GM06990 (cell line): ENCODE data around the gene LRR1.

ENCODE experiments used
- DNase-seq: peaks from one replicate; pipeline ENCODE4 v3.0.0-alpha.2; 2011; ENCODE audit not compliant: insufficient read length; ENCODE audit errors: extremely low read depth
- H3K27me3 ChIP-seq: replicated peaks from 2 replicates; pipeline ENCODE4 v1.6.0; 2011; ENCODE audit warnings: low read length; ENCODE audit not compliant: control insufficient read depth, insufficient read depth
- H3K36me3 ChIP-seq: 2 replicates; pipeline ENCODE4 v1.5.1; 2011; ENCODE audit warnings: low read length; ENCODE audit not compliant: control insufficient read depth, insufficient read depth
- H3K4me3 ChIP-seq: replicated peaks from 2 replicates; pipeline ENCODE4 v1.5.1; 2011; ENCODE audit warnings: low read depth, mild to moderate bottlenecking, control low read depth, low read length
- CTCF ChIP-seq: IDR thresholded peaks from 2 replicates; pipeline ENCODE4 v1.5.1; 2011; ENCODE audit warnings: low read length, control low read depth, mild to moderate bottlenecking, inconsistent platforms; ENCODE audit not compliant: insufficient read depth, poor library complexity, severe bottlenecking

The LRR1 gene

DNA sequence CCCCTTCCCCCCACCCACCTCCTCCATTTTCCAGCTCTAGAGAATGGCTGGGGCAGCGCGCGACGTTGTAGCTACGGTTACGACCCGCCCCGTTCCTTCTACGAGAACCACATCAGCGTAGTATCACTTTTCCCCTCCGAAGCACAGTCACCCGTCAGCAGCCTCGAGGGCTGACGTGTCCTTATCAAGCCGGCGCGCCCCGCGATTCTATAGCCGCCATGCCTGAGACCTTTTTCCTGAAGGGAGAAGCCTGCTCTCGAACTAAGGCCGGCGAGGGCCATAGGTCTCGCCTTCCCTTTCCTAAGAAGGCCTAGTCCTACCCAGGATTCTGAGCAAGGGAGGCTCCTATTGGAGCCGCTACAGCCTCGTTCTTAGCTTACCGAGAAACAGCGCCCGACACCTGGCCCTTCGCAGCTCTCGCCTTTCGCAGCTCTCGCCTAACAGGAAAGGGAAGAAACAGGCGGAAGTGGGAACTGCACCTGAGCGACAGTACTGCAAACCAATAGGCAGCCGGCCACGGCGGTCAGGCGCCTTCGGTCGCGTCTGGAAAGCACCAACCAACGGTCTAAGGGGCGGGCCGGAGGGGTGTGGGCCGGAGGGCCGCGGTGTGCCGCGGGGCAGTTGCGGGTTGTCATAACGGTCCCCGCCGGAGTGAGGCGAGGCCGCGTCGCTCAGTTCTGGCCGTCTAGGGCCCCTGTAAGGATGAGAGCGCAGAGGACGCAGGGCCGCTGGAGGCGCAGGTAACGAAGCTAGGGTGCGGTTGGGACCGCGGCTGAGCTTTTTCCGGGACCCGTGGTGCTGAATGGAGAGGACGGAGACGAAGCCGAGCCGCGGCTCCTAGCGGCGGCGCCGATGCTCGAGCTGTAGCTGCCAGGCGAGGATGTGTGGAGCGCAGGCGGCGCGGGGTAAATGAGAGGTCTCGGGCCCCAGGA is 21.7 kb downstream of the LRR1 start, which contains the start of the genes MGAT2 and RPL36AL:
TSS of gene MGAT2 (plus strand) at position 618 of the 932 bp plus-strand sequence. CDS start 470 bp downstream, outside the sequence.
TSS of gene RPL36AL (minus strand) at position 445 of the 932 bp plus-strand sequence. CDS start 1,522 bp downstream, outside the sequence.
- Histone ChIP-seq H3K36me3 (peaks cover 3% of the 10 kb centered on the region), H3K27me3 (no peaks in the 10 kb centered on the region), H3K4me3 (peak within 1 kb of the TSS; percentile 95)
- peak; percentile 26 for TF ChIP-seq CTCF
- DNase-seq: peak; percentile 98

- H3K36me3 ChIP-seq: no peaks in the 10 kb centered on the region
- H3K27me3 ChIP-seq: no peaks in the 10 kb centered on the region
- H3K4me3 ChIP-seq: peak overlapping the region; percentile 95
- no peak for TF ChIP-seq CTCF
- DNase-seq: peak; percentile 82
Observed at GRCh38 chr14:49621114-49621881, 22.6 kb downstream of the LRR1 start.

DNA sequence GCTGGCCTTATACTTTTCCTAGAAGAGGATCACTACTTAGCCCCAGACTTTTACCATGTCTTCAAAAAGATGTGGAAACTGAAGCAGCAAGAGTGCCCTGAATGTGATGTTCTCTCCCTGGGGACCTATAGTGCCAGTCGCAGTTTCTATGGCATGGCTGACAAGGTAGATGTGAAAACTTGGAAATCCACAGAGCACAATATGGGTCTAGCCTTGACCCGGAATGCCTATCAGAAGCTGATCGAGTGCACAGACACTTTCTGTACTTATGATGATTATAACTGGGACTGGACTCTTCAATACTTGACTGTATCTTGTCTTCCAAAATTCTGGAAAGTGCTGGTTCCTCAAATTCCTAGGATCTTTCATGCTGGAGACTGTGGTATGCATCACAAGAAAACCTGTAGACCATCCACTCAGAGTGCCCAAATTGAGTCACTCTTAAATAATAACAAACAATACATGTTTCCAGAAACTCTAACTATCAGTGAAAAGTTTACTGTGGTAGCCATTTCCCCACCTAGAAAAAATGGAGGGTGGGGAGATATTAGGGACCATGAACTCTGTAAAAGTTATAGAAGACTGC is 23.4 kb downstream of the LRR1 start:
- no peaks in the 10 kb centered on the region for H3K36me3 ChIP-seq
- H3K27me3 ChIP-seq: no peaks in the 10 kb centered on the region
- peak overlapping the region; percentile 95 for H3K4me3 ChIP-seq
- no peak for TF ChIP-seq CTCF
- no peak for DNase-seq

GRCh38 chr14:49623387-49623786 is 24.6 kb downstream of the LRR1 start:
- TF ChIP-seq CTCF: no peak
- Histone ChIP-seq H3K36me3 (no peaks in the 10 kb centered on the region), H3K27me3 (no peaks in the 10 kb centered on the region), H3K4me3 (peak overlapping the region; percentile 95)
- DNase-seq: no peak

- Histone ChIP-seq H3K36me3 (no peaks in the 10 kb centered on the region), H3K27me3 (no peaks in the 10 kb centered on the region), H3K4me3 (peak overlapping the region; percentile 95)
- DNase-seq: peak; percentile 51
- no peak for TF ChIP-seq CTCF
Observed at GRCh38 chr14:49623941-49624839, 25.4 kb downstream of the LRR1 start.
